ENCODE data around the gene KRTAP12-4.
"Not testable (repeated sequence)": the region's sequence is repeated elsewhere in the genome, so short reads cannot be mapped to it uniquely, and the experiment has no call there.

The KRTAP12-4 gene

DNA sequence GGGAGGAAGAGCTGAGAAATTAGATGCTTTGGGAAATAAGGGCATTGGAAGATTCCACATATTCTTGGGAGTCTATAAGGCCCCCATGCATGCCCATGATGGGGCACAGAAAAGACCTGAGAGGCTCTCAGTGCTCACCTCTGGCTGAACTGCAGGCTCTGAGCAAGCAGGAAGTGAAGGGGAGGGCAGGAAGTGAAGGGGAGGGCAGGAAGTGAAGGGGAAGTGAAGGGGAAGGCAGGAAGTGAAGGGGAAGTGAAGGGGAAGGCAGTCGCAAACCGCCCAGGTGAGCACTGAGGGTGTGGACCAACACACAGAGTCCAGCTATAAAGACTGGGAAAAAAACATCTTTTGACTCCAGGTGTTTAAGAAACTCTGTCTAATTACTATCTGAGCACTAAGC is 24.0 kb downstream of the KRTAP12-4 start:
- no peak for DNase-seq (ENCODE audit: low spot score)

GRCh38 chr21:44628707-44629391 is 25.6 kb downstream of the KRTAP12-4 start:
- DNase-seq (ENCODE audit: low spot score) = no peak

GRCh38 chr21:44627831-44628233 is 26.6 kb downstream of the KRTAP12-4 start:
- not testable (repeated sequence) for DNase-seq (ENCODE audit: low spot score)

- DNase-seq (ENCODE audit: low spot score) = not testable (repeated sequence)
Measured at GRCh38 chr21:44627181-44627822, 27.2 kb downstream of the KRTAP12-4 start.

DNA sequence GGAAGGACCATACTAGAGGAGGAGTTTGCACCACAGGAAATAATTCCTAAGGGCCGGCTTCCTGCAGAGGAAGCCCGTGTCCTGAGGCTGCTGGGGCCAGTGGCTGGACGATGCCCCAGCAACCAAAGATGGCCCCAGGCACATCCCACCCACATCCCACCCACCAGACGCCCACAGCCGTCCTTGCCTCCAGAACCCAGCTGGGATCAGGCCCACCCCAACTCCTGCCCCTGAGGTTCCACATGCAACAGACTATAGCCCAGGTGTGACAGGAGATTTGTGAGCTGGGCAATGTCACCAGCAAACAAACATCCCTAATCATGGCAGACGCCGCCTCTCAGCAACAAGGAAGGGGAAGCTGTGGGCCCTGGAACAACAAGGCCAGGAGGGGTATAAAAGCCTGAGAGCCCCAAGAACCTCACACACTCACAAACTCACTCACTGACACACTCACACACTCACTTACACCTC is 27.8 kb downstream of the KRTAP12-4 start, which contains the start of gene KRTAP10-9:
KRTAP10-9 (plus strand) TSS at position 421 of the 471 bp plus-strand sequence. CDS start 79 bp downstream, outside the sequence.
- no peak for DNase-seq (ENCODE audit: low spot score)

- no peak for DNase-seq (ENCODE audit: low spot score)
Measured at GRCh38 chr21:44626262-44626661, 28.2 kb downstream of the KRTAP12-4 start.

DNA sequence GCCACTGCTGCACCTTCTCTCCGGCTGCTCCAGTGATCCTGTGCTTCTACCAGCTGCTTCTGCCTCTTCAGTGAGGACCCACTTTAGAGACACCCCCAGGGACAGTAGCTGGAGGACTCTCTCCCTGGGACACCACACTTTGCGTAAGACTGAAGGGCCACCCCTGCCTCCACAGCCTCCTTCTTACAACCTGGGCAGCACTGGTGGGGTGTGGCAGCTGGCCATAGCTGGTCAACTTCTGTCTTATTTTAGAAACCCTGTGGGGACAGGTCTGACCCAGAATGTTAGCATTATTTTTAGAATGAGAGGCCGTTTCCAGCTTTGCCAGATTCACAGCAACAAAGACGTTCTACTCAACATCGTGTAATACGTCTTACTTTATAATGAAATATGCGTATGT is 28.7 kb downstream of the KRTAP12-4 start:
- DNase-seq (ENCODE audit: low spot score) = no peak

DNA sequence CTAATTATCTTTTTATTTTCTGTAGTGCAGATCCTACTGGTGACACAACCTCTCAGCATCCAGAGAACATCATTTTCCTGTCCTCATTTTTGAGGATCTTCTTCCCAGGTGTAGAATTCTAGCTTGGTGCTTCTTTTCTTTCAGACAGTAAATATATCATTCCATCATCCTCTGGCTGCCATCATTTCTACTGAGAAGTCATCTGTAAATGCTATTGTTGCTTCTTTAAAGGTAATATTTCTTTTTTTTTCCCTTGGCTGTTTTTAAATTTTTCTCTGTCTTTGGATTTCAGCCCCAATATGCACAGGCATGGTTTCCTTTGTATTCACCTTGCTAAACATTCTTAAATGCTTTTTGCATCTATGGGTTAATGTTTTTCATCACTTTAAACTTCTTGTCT is 30.9 kb downstream of the KRTAP12-4 start:
- no peak for DNase-seq (ENCODE audit: low spot score)

- no peak for DNase-seq (ENCODE audit: low spot score)
Measured at GRCh38 chr21:44619886-44620285, 34.6 kb downstream of the KRTAP12-4 start.

GRCh38 chr21:44618909-44619308 is 35.5 kb downstream of the KRTAP12-4 start:
- no peak for DNase-seq (ENCODE audit: low spot score)

- DNase-seq (ENCODE audit: low spot score) = no peak
Measured at GRCh38 chr21:44618504-44618903, 36.0 kb downstream of the KRTAP12-4 start.

DNA sequence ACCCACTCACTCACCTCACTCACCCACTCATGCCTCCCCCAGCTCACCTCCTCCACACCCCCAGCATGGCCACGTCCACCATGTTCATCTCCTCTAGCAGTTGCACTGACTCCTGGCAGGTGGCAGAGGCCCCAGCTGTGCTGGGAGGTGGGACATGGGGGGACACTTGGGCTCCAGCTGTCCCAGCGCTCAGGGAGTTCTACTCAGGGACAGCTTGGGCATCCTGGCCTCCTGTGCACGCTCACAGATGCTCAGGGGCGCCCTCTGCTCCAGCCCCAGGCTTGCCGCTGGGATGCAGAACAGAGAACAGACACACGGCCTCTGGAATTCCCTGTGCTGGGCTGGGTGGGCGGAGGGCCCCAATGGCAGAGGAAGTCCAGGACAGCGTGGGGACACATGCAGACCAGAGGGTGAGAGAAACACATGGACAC is 37.4 kb downstream of the KRTAP12-4 start:
- no peak for DNase-seq (ENCODE audit: low spot score)

DNA sequence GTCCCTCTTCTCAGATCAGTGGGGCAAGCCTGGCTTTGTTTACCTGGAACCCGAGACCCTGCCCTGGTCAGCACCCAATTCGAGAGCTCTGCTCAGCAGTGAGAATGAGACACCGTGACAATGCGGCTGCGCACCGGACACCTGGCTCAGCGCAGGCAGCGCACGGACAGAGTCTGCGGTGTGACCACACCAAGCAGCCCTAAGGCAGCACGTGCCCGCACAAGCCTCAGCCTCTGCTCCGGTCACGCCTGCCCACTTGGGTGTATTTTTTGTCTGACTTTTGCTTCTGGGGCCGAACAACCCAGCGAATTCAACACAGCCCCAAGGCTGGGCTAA is 37.9 kb downstream of the KRTAP12-4 start:
- DNase-seq (ENCODE audit: low spot score) = no peak

DNA sequence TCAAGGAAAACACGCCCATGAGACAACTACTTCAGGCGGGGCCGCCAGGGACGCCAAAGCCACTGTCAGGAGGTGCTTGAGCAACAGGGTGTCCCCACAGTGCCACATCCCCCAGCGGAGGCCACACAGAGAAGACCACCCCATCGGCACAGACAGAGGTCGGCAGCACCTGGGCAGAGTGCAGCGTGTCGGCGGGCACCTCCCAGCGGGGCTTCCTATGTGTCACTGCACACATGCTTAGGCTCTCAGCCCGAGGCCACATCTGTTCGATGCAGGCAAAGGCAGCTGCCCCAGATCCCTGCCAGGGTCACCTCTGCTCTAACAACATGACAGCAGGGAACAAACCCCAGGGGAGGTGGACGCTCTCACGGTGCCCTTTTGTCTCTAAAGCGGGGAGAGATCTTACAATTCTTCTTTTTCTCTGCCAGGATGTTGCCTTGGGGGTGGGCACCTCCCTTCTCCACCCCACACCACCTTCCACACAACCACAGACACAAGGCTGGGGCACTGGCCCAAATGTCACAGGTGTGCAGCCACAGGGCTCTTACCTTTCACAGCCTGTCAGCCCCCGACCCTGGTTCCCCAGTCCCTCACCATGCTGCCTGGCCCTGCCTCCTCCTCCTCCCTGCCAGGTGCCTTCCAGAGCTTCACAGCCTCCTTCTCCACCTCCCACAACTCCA is 38.4 kb downstream of the KRTAP12-4 start:
- no peak for DNase-seq (ENCODE audit: low spot score)

GRCh38 chr21:44615466-44615865 is 39.0 kb downstream of the KRTAP12-4 start:
- no peak for DNase-seq (ENCODE audit: low spot score)

DNA sequence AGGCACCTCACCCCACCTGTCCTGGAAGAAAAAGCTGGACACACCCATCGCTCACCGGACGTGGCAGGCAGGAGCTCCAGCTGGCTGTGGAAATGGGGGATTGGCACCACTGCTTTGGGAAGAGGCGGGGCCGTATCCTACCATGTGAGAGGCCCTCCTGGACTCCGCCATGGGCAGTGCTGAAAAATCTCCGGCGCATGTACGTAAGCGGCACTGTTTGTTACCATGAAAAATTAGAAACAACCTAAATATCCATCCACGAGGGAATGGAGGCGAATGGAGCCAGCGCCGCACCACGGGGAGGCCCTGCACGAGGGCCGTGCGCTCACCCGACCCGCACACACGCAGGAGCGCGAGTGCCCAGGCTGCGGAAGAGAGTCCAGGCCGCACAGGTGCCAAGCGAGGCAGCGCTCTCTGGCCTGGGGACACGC is 39.5 kb downstream of the KRTAP12-4 start:
- DNase-seq (ENCODE audit: low spot score) = no peak

GRCh38 chr21:44614161-44614631 is 40.3 kb downstream of the KRTAP12-4 start:
- DNase-seq (ENCODE audit: low spot score) = no peak

- DNase-seq (ENCODE audit: low spot score) = no peak
Measured at GRCh38 chr21:44613386-44614155, 40.9 kb downstream of the KRTAP12-4 start.

DNA sequence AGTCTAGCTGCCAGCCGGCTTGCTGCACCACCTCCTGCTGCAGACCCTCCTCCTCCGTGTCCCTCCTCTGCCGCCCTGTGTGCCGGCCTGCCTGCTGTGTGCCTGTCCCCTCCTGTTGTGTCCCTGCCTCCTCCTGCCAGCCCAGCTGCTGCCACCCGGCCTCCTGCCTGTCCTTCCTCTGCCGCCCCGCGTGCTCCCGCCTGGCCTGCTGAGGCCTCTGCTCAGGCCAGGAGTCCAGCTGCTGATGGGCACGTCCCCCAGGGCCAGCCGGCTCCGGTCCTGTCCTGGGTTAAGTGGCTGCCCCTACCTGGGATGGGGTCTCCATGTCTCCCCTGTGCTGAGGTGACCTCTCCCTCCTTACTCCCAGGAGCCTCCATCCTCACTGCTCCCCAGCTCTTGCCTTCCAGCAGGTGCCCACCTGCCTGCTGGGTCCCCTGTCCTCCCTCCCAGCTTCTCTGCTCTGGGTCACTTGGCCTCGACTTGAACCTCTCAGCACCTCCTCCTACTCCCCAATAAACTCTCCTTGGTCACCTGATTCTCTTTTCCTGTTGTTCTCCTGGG is 41.7 kb downstream of the KRTAP12-4 start:
- DNase-seq (ENCODE audit: low spot score) = no peak

DNA sequence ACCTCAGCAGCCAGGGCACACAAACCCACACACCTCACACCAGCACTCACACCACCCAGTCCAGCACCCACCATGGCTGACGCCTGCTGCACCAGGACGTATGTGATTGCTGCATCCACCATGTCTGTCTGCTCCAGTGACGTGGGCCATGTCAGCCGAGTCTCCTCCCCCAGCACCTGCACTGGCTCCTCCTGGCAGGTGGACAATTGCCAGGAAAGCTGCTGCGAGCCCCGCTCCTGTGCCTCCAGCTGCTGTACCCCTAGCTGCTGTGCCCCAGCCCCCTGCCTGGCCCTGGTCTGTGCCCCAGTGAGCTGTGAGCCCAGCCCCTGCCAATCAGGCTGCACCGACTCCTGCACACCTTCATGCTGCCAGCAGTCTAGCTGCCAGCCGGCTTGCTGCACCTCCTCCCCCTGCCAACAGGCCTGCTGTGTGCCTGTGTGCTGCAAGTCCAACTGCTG is 42.4 kb downstream of the KRTAP12-4 start, which contains the start of gene KRTAP10-8:
KRTAP10-8 (plus strand) TSS at position 51 of the 458 bp plus-strand sequence; CDS start at position 73, 22 bp downstream.
- DNase-seq (ENCODE audit: low spot score) = no peak

DNA sequence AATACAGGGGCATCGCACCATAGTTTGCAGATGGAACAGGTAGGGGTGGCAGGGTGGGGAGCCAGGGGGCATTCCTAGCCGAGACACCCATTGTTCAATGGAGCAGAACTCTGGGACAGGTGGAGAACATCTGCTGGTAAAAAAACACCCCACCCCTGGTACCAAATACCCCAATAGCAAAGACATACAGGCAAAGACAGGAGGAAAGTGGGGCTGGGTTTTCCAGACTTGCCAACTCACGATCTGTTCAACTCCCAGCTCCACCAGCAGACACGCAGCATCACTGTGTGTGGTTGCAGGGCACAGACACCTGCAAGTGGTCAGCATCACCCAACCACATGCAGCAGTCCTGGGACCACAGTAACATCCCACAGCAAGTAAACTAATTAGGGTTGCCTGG is 42.9 kb downstream of the KRTAP12-4 start:
- DNase-seq (ENCODE audit: low spot score) = no peak

Data from left forelimb (tissue), 1 donor.